ENCODE data around the gene DAB1. TPM values are rescaled to one million over a fixed set of nuclear protein-coding genes. Genes with fewer than 3 reads are reported as not detected.

Gene DAB1
- 100 to 1,000 TPM in 1 of 2 donors, 10 to 100 TPM in 1; 78.3 to 118 TPM for total RNA-seq
- long read RNA-seq, donor 1, partial matches to known transcripts: 7 of 42 reads
- long read RNA-seq, donor 1, other reads (novel, unspliced or antisense): 35 of 42 reads
- long read RNA-seq, donor 2, partial matches to known transcripts: 21 of 64 reads
- long read RNA-seq, donor 2, other reads (novel, unspliced or antisense): 43 of 64 reads

- DNase-seq (ENCODE audit: low spot score): no peak
- intact Hi-C loops (cut with DNase I): loop anchor here in 1 of 2 donors (5.0 to 10.0 kb wide), 2 partner anchors 589 to 624 kb away; no protein-coding TSS in a partner anchor
These were observed at the start of gene DAB1 for GRCh38 chr1:57423656-57424211. Gene DAB1, minus strand, starts transcription at chr1:57424060. Its CDS starts 133,030 bp downstream, at chr1:57291030.

- intact Hi-C loops (cut with DNase I): no loop called here
These were observed 49.6 kb upstream of the DAB1 start for GRCh38 chr1:57473448-57473847.

GRCh38 chr1:57471995-57472394 lies 48.1 kb upstream of the DAB1 start:
- intact Hi-C loops (cut with DNase I): no loop called here
- no peak for DNase-seq (ENCODE audit: low spot score)

More at GRCh38 chr1:57473448-57473847, 49.6 kb upstream of the DAB1 start:
- no peak for DNase-seq (ENCODE audit: low spot score)

- intact Hi-C loops (cut with DNase I): no loop called here
- DNase-seq (ENCODE audit: low spot score): no peak
These were observed 46.2 kb upstream of the DAB1 start for GRCh38 chr1:57470036-57470435.

GRCh38 chr1:57468641-57469523 lies 45.0 kb upstream of the DAB1 start:
- intact Hi-C loops (cut with DNase I): no loop called here
- DNase-seq (ENCODE audit: low spot score): no peak

- no peak for DNase-seq (ENCODE audit: low spot score)
- intact Hi-C loops (cut with DNase I): no loop called here
These were observed 44.0 kb upstream of the DAB1 start for GRCh38 chr1:57467830-57468229.

- intact Hi-C loops (cut with DNase I): no loop called here
- DNase-seq (ENCODE audit: low spot score): no peak
These were observed 40.9 kb upstream of the DAB1 start for GRCh38 chr1:57464756-57465155.

- no peak for DNase-seq (ENCODE audit: low spot score)
- intact Hi-C loops (cut with DNase I): no loop called here
These were observed 39.5 kb upstream of the DAB1 start for GRCh38 chr1:57463343-57463742.

GRCh38 chr1:57461405-57461804 lies 37.5 kb upstream of the DAB1 start:
- intact Hi-C loops (cut with DNase I): no loop called here
- DNase-seq (ENCODE audit: low spot score): no peak

- no peak for DNase-seq (ENCODE audit: low spot score)
- intact Hi-C loops (cut with DNase I): no loop called here
These were observed 27.7 kb upstream of the DAB1 start for GRCh38 chr1:57451516-57451915.

GRCh38 chr1:57450981-57451380 lies 27.1 kb upstream of the DAB1 start:
- intact Hi-C loops (cut with DNase I): no loop called here
- DNase-seq (ENCODE audit: low spot score): no peak

GRCh38 chr1:57447551-57447950 lies 23.7 kb upstream of the DAB1 start:
- no peak for DNase-seq (ENCODE audit: low spot score)
- intact Hi-C loops (cut with DNase I): no loop called here

GRCh38 chr1:57443004-57443403 lies 19.1 kb upstream of the DAB1 start:
- DNase-seq (ENCODE audit: low spot score): no peak
- intact Hi-C loops (cut with DNase I): no loop called here

GRCh38 chr1:57440096-57440495 lies 16.2 kb upstream of the DAB1 start:
- intact Hi-C loops (cut with DNase I): no loop called here
- DNase-seq (ENCODE audit: low spot score): no peak

- DNase-seq (ENCODE audit: low spot score): no peak
These were observed 7.5 kb upstream of the DAB1 start for GRCh38 chr1:57431400-57431799.

GRCh38 chr1:57424231-57425027 lies 569 bp upstream of the DAB1 start:
- intact Hi-C loops (cut with DNase I): loop anchor here in 1 of 2 donors (5.0 to 10.0 kb wide), 2 partner anchors 590 to 623 kb away; no protein-coding TSS in a partner anchor

More at GRCh38 chr1:57431400-57431799, 7.5 kb upstream of the DAB1 start:
- intact Hi-C loops (cut with DNase I): no loop called here

GRCh38 chr1:57423135-57423655 lies 665 bp downstream of the DAB1 start:
- no peak for DNase-seq (ENCODE audit: low spot score)
- intact Hi-C loops (cut with DNase I): loop anchor here in 1 of 2 donors (5.0 to 10.0 kb wide), 2 partner anchors 588 to 624 kb away; no protein-coding TSS in a partner anchor

More at GRCh38 chr1:57424231-57425027, 569 bp upstream of the DAB1 start:
- DNase-seq (ENCODE audit: low spot score): peak; percentile 78

- DNase-seq (ENCODE audit: low spot score): peak; percentile 80
- intact Hi-C loops (cut with DNase I): loop anchor here in 1 of 2 donors (5.0 to 10.0 kb wide), 2 partner anchors 588 to 625 kb away; no protein-coding TSS in a partner anchor
These were observed 1.4 kb downstream of the DAB1 start for GRCh38 chr1:57422271-57423134.
